SHP77 treated with DMSO at 0.1 percent for 48 hours (cell line): Measurements from ENCODE around the gene PBRM1.

Experiments
- DNase-seq: peaks from one replicate; lab custom pipeline; 2025; lab: John Stamatoyannopoulos, UW

The PBRM1 gene

DNA sequence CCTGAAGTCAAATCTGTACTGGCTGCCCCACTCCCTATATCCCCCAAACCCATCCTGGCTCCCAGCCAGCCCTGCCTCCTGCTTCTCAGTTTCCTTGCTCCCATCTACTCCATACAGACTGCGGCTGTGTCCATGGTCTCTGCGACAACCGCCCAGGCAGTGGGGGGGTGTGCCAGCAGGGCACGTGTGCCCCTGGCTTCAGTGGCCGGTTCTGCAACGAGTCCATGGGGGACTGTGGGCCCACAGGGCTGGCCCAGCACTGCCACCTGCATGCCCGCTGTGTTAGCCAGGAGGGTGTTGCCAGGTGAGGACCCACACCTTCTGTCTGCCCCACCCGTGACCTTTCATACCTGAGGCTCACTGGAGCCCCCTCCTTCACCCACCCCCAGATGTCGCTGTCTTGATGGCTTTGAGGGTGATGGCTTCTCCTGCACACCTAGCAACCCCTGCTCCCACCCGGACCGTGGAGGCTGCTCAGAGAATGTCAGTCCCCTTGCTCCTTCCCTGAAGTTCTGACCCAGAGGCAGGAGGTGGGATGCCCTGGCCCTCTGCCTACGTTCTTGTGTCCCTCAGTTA lies 175.9 kb downstream of the PBRM1 start:
- DNase-seq, result no peak

DNA sequence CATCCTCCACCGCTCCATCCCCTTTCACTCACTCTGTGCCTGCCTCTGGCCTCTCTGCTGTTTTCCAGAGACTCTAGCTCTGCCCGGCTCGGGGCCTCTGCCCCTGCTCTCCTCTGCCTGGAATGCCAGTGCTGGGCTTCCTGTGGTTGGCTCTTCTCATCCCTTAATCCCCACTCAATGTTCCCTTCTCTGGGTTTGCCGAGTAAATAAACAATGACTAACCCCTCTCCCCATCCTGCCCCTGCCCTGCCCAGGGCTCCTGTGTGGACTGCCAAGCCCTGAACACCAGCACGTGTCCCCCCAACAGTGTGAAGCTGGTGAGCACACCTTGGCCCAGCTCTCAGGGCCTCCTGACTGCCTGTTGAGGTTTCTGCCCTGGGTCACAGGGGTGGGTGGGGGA lies 178.4 kb downstream of the PBRM1 start:
- DNase-seq, result no peak

DNA sequence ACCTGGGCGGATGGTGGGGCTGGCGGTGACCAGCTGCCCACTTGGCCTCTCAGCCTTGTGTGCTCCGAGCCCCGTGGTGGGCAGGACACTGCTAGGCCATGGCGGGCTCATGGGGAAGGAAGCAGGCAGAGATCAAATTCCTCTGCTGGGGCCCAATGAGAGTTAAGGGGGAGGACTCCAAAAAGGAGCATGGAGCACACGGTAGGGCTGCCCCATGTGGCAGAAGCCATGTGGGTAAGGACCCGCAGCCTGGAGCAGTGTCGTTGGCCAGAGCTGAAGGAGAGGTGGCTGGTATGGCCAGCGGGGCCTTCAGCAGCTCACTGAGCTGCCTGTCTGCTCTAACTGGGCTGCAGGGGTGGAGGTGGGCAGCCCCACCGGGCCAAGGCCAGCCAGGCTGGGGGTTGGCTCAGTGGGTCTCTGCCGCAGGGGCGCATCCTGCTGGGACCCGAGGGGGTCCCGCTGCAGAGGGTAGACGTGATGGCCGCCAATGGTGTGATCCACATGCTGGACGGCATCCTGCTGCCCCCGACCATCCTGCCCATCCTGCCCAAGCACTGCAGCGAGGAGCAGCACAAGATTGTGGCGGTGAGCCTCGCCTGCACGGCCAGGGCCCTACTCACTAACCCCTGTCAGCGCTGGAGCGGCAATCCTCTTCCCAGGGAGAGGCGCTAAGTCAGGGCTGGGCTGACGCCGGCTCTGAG lies 179.3 kb downstream of the PBRM1 start:
- DNase-seq, result no peak

DNA sequence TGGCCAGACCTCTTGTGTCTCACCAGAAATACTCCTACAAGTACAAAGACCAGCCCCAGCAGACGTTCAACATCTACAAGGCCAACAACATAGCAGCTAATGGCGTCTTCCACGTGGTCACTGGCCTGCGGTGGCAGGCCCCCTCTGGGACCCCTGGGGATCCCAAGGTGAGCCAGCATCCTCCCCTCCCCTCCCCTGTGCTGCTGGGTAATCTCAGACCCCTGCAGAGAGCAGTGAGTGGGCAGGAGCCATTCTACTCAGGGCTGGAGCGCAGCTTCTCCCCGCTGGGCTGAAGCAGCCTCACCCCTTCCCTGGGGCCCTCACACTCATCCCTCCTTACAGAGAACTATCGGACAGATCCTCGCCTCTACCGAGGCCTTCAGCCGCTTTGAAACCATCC lies 180.7 kb downstream of the PBRM1 start:
- no peak for DNase-seq

- DNase-seq, result no peak
Measured at GRCh38 chr3:52503788-52504424, 181.8 kb downstream of the PBRM1 start.

DNA sequence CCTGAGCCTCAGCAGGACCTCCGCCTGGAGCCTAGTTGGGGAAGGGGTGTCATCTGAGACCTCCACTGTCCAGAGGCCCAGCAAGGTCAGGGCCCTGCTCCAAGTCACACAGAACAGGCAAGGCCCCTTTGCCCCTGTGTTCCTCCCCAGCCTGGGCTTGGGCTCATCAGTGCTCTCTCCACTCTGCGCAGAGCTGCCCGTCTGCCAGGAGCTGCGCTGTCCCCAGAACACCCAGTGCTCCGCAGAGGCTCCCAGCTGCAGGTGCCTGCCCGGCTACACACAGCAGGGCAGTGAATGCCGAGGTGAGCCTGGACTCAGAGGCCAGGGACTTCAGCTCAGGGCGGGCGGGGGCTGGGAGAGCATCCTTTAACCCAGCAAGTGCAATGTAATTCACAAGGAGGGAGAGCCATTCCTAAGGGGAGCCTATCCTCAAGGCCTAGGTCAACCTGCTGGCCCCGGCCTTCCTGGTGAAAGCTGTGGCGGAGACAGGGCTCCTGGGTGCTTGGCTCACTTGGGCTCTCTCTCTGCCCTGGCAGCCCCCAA lies 182.8 kb downstream of the PBRM1 start:
- no peak for DNase-seq

GRCh38 chr3:52502001-52502400 lies 183.7 kb downstream of the PBRM1 start:
- DNase-seq, result no peak

GRCh38 chr3:52501046-52501445 lies 184.7 kb downstream of the PBRM1 start:
- no peak for DNase-seq

GRCh38 chr3:52498137-52499054 lies 187.3 kb downstream of the PBRM1 start:
- no peak for DNase-seq

GRCh38 chr3:52495777-52496602 lies 189.7 kb downstream of the PBRM1 start:
- no peak for DNase-seq
